Esophagus muscularis mucosa (tissue), 4 donors: ENCODE data around the gene XYLT1.

Source experiments
- CTCF ChIP-seq, 3 experiments: fragments of 200-600 bp in 2 of 3; fragments of 450-650 bp in 1 of 3; sonication (generic) in 2 of 3; IDR thresholded peaks; one replicate each; pipeline ENCODE4 v1.5.1; 2017 to 2019; ENCODE audit warnings: antibody characterized with exemption in 3 of 3, mild to moderate bottlenecking in 2 of 3, moderate library complexity in 1 of 3
- EP300 ChIP-seq: sonication (generic); formaldehyde crosslinking; IDR thresholded peaks from one replicate; pipeline ENCODE4 v1.6.1; 2017; ENCODE audit warnings: antibody characterized with exemption
- POLR2A ChIP-seq: fragments of 450-650 bp; IDR thresholded peaks from one replicate; pipeline ENCODE4 v1.6.1; 2017; ENCODE audit warnings: antibody characterized with exemption, moderate library complexity, mild to moderate bottlenecking, low read depth
- POLR2AphosphoS5 ChIP-seq, 2 donors: sonication (generic); formaldehyde crosslinking; IDR thresholded peaks; one replicate each; pipeline ENCODE4 v1.6.1; 2017; ENCODE audit warnings: antibody characterized with exemption in 2 of 2

- TF ChIP-seq POLR2A (no peak), EP300 (no peak), CTCF (IDR thresholded peaks at IDR 0.05) (no peak), POLR2AphosphoS5 (IDR thresholded peaks at IDR 0.05) (no peak)
These were observed 46.0 kb downstream of the XYLT1 start for GRCh38 chr16:17424771-17425170.
